GM12872 (cell line): ENCODE results near the gene OPCML.

Experiments
- TF ChIP-seq, protein P1 (sequence below): IDR thresholded peaks from 3 replicates; pipeline ENCODE4 v1.5.1; 2011; ENCODE audit warnings: low read depth, mild to moderate bottlenecking, low read length, moderate library complexity; ENCODE audit not compliant: insufficient read depth

Gene OPCML

DNA sequence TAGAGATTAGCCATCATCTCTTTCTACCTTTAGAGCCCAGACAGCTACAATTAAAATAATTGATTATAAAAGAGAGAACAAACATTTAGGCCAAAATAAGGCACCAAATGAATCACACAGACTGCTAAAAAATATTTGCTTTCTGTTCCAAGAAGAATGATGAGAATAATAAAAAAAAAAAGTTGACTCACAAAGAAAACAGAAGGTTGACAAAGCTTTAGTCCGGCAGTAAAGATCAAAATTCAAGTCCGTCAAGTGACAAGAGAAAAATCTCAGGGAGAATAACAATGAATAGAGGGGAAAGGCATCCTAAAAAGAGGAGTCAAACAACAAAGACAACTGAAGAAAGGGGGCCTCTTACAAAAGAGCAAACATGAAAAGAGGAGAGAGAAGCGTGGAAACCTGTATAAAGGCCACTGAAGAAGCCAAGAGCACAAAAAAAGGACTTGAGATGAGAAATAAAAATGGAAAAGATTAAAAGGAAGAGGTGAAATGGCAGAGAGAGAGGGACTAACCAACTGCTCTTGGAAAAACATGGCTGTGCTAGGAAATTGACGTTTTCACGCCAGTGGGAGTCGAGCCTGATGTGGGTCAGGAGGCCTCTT, 910.2 kb downstream of the OPCML start:
- TF ChIP-seq, protein P1, sequence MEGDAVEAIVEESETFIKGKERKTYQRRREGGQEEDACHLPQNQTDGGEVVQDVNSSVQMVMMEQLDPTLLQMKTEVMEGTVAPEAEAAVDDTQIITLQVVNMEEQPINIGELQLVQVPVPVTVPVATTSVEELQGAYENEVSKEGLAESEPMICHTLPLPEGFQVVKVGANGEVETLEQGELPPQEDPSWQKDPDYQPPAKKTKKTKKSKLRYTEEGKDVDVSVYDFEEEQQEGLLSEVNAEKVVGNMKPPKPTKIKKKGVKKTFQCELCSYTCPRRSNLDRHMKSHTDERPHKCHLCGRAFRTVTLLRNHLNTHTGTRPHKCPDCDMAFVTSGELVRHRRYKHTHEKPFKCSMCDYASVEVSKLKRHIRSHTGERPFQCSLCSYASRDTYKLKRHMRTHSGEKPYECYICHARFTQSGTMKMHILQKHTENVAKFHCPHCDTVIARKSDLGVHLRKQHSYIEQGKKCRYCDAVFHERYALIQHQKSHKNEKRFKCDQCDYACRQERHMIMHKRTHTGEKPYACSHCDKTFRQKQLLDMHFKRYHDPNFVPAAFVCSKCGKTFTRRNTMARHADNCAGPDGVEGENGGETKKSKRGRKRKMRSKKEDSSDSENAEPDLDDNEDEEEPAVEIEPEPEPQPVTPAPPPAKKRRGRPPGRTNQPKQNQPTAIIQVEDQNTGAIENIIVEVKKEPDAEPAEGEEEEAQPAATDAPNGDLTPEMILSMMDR, result no peak

DNA sequence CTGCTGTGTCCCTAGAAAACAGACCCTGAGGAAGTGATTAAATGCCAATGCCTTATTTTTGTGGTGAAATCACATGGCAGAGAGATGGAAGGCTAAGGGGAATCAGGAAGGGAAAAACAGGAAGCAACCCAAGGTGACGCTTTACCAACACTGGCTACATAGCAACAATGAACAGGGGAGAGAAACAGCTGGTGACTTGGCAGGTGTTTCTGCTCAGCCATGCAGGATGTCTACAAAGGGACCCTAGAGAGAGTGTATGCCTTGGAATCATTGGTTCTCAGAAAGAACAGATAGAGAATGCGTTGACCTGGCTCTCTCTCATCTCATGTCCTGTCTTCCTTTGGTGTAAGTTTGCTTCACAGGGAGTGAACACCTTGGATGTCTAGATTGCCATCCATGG, 911.9 kb downstream of the OPCML start:
- TF ChIP-seq, protein P1, result no peak

- TF ChIP-seq, protein P1, result no peak
Observed at GRCh38 chr11:132610791-132611190, 921.5 kb downstream of the OPCML start.

- TF ChIP-seq, protein P1, result no peak
Observed at GRCh38 chr11:132610216-132610615, 922.1 kb downstream of the OPCML start.

DNA sequence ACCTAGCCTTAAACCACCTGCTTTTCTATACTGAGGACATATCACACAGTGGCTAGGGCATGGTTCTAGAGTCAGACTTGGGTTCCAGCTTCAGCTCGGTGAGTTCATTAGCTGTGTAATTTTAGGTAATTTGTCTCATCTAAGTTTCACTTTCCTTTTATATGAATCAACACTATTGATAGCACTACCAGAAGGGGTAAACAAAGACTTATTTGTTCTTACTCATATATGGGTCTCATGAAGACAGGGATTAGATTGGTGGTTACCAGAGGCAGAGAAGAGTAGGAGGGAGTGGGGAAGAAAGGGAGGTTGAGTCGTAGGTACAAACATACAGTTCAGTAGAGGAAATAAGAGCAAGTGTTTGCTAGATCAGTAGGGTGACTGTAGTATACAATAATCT, 924.7 kb downstream of the OPCML start:
- TF ChIP-seq, protein P1, result no peak

DNA sequence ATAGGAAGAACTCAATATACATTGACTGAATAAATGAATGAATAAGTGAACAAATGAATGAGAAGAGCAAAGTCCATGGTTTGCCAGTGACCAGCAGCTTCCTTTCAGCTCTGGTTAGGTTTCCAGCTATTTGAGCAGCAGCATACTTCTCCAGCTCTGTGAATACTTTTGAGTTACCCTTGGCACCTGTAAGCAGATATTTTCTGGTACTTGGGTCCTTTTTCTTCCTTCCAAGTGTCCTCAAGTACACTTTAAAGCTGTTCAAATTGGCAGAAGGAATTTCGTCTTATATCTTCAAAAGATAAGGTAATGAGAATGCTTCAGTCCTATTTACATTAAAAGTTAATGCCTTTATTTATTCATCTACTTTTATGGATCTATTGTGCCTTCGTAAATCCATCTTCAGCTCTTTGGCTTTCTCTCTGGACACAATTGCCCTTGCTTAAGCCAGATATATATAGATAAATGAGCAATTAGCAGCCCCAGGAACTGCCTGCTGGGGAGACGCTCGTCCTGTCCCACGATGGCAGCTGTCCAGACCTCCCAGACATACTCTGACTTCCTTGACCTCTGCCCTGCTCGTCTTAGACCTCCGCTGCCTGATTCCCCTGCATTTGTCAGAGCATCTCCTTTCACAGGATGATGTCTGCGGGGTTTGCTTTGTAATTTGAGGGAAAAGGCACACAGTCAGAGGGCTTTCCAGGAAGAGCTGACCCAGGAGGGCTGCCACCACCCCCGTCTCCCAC, 926.3 kb downstream of the OPCML start:
- TF ChIP-seq, protein P1, result no peak

DNA sequence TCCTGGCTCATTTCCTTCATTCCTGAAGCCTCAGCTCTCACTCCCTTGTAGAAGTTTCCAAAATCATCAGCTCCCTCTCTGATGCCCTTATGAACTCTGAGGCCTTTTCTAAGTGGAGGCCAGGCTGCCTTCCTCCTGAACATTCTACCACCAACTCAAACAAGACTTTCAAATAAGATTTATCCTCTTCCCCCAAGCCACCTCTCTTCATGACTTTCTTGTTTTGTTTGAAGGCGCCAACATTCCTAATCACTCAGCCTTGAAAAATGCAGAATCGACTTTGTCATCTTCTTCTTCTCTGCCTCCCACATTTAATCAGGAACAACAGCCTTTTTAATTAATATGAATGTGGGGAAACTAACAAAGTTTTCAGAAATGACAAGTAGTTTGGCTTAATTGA, 927.9 kb downstream of the OPCML start:
- TF ChIP-seq, protein P1, result no peak
